HK-2 (cell line): ENCODE measurements around the gene MTG2.

Source experiments
- DNase-seq: peaks from one replicate; pipeline ENCODE4 v3.0.0-alpha.2; 2018; ENCODE audit not compliant: unreplicated experiment

MTG2 gene

GRCh38 chr20:62203378-62204030 is 20.7 kb downstream of the MTG2 start:
- no peak for DNase-seq

GRCh38 chr20:62205618-62206387 is 23.0 kb downstream of the MTG2 start:
- no peak for DNase-seq

- no peak for DNase-seq
Observed at GRCh38 chr20:62206388-62206775, 23.6 kb downstream of the MTG2 start.

- DNase-seq: no peak
Observed at GRCh38 chr20:62208061-62208794, 25.4 kb downstream of the MTG2 start.

- DNase-seq: no peak
Observed at GRCh38 chr20:62208795-62209755, 26.2 kb downstream of the MTG2 start.

GRCh38 chr20:62209850-62210495 is 27.1 kb downstream of the MTG2 start:
- no peak for DNase-seq

GRCh38 chr20:62210496-62210855 is 27.6 kb downstream of the MTG2 start:
- no peak for DNase-seq

- no peak for DNase-seq
Observed at GRCh38 chr20:62211216-62211615, 28.4 kb downstream of the MTG2 start.

GRCh38 chr20:62211769-62212288 is 29.0 kb downstream of the MTG2 start:
- no peak for DNase-seq

- no peak for DNase-seq
Observed at GRCh38 chr20:62212299-62212698, 29.5 kb downstream of the MTG2 start.

GRCh38 chr20:62214067-62214466 is 31.2 kb downstream of the MTG2 start:
- DNase-seq: no peak

GRCh38 chr20:62215020-62215990 is 32.5 kb downstream of the MTG2 start:
- DNase-seq: no peak

- no peak for DNase-seq
Observed at GRCh38 chr20:62215991-62216635, 33.3 kb downstream of the MTG2 start.

GRCh38 chr20:62216636-62217566 is 34.1 kb downstream of the MTG2 start:
- DNase-seq: no peak

GRCh38 chr20:62217913-62218773 is 35.3 kb downstream of the MTG2 start:
- DNase-seq: no peak

GRCh38 chr20:62219101-62219991 is 36.5 kb downstream of the MTG2 start:
- DNase-seq: no peak
